SH-SY5Y (cell line): Measurements from ENCODE around the gene TUSC1.

ENCODE experiments used
- GATA2 ChIP-seq: IDR thresholded peaks from 2 replicates; pipeline ENCODE4 v1.6.1; 2011; ENCODE audit warnings: mild to moderate bottlenecking, low read depth, low read length
- GATA3 ChIP-seq: IDR thresholded peaks from 2 replicates; pipeline ENCODE4 v1.6.1; 2011; ENCODE audit warnings: low read depth, mild to moderate bottlenecking, low read length, moderate library complexity

DNA sequence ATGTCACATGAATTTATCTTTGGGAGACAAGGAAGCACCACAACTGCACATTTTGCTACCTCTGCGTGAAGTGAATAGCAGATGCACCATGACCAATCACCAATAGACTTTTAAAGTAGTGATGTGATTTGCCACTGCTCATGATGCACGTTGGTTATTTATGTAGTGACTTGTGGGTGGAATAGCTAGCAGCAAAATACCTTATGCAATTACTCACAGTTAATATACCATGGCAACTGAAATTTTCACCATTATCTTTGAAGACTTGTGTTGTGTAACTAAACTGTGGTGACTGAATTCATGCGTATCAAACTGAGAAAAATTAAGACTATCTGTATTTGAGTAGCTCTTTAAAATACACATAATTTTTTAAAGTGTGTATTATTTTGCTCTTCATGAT lies 46.2 kb upstream of the TUSC1 start:
- TF ChIP-seq GATA2 (no peak), GATA3 (no peak)
